Skeletal muscle tissue (tissue), 4 donors: ENCODE data around the gene IDI1. TPM values are rescaled to one million over a fixed set of nuclear protein-coding genes. Genes with fewer than 3 reads are reported as not detected.

Source experiments
- H3K27ac ChIP-seq: one replicate; pipeline ENCODE4 v1.7.0; 2013; ENCODE audit warnings: mild to moderate bottlenecking, low read depth, low read length, inconsistent platforms
- H3K27me3 ChIP-seq, 3 donors: one replicate each; pipeline ENCODE4 v1.7.0; 2013; ENCODE audit warnings: low read length in 3 of 3; ENCODE audit not compliant: control insufficient read depth in 3 of 3, insufficient read depth in 3 of 3
- H3K36me3 ChIP-seq, 3 donors: one replicate each; pipeline ENCODE4 v1.7.0; 2013; ENCODE audit warnings: low read length in 3 of 3; ENCODE audit not compliant: control insufficient read depth in 3 of 3, insufficient read depth in 3 of 3
- H3K4me1 ChIP-seq, 3 donors: one replicate each; pipeline ENCODE4 v1.7.0; 2013; ENCODE audit warnings: low read length in 3 of 3, mild to moderate bottlenecking in 3 of 3; ENCODE audit not compliant: control insufficient read depth in 3 of 3, insufficient read depth in 3 of 3
- H3K4me3 ChIP-seq, 3 donors: one replicate each; pipeline ENCODE4 v1.7.0; 2013; ENCODE audit warnings: low read length in 3 of 3
- H3K9ac ChIP-seq, 3 donors: one replicate each; pipeline ENCODE4 v1.7.0; 2013; ENCODE audit warnings: low read length in 3 of 3, mild to moderate bottlenecking in 3 of 3, moderate library complexity in 2 of 3, low read depth in 1 of 3
- H3K9me3 ChIP-seq, 3 donors: one replicate each; pipeline ENCODE4 v1.7.0; 2013; ENCODE audit warnings: low read length in 3 of 3; ENCODE audit not compliant: control insufficient read depth in 3 of 3
- total RNA-seq: library from RNA; depleted of rRNA; stranded (reverse); fragments of >200 nt; gene quantifications from one replicate; pipeline ENCODE4 v1.2.3, GENCODE V29; 2014
- donor health status: Osteomylitis.

IDI1 gene
- total RNA-seq, 1 donor from 2014 or later: 31.8 TPM

DNA sequence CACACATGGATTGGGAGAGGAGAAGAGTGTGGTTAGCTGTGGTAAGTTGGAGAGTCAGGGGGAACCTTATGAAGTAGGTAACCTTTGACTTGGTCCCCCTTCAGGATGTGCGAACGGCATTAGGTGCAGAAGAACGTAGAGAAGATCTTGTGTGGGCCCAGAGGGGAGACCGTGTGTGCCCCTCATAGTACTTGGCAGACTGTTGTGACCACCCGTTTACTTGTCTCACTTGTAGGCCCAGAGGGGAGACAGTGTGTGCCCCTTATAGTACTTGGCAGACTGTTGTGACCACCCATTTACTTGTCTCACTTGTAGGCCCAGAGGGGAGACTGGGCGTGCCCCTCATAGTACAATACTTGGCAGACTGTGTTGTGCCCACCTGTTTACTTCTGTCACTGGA, 58.1 kb downstream of the IDI1 start:
- Histone ChIP-seq H3K27me3 (no peaks in the 10 kb centered on the region), H3K4me3 (no peak overlapping the region), H3K9me3 (no peaks in the 10 kb centered on the region), H3K9ac (no peak overlapping the region), H3K27ac (no peak overlapping the region), H3K4me1 (peaks cover 16 to 27% (median 24%) of the 10 kb centered on the region in 3 donors), H3K36me3 (peaks cover 11 to 22% (median 20%) of the 10 kb centered on the region in 3 donors)

Other genes starting within 250 kb of the IDI1 start
- 30.8 TPM for gene LARP4B, start 117.4 kb downstream of the IDI1 start, total RNA-seq
- 14.1 TPM for gene GTPBP4, start 60.7 kb downstream of the IDI1 start, total RNA-seq
- not detected for gene IDI2, start 23.3 kb downstream of the IDI1 start, total RNA-seq
- gene WDR37, start 7.3 kb upstream of the IDI1 start, total RNA-seq: 12.5 TPM